ENCODE results near the gene PLXNA4.

Gene PLXNA4

GRCh38 chr7:132560825-132561529 is 15.3 kb downstream of the PLXNA4 start:
- Histone ChIP-seq H3K4me3 (ENCODE audit: low read depth in 1 of 2, low read length in 2 of 2) (no peak overlapping the region), H3K4me1 (ENCODE audit: insufficient read depth, low read length) (no peaks in the 10 kb centered on the region), H3K27ac (ENCODE audit: low read depth, low read length) (no peak overlapping the region), H3K9ac (ENCODE audit: low read length) (no peak overlapping the region), H3K27me3 (ENCODE audit: control insufficient read depth in 1 of 2, insufficient read depth in 2 of 2, low read length in 2 of 2) (no peaks in the 10 kb centered on the region), H3K36me3 (ENCODE audit: insufficient read depth, low read length) (no peaks in the 10 kb centered on the region), H3K9me3 (ENCODE audit: low read length) (no peaks in the 10 kb centered on the region)

GRCh38 chr7:132560105-132560504 is 16.2 kb downstream of the PLXNA4 start:
- no peak overlapping the region for H3K9ac ChIP-seq (ENCODE audit: low read length)
- no peaks in the 10 kb centered on the region for H3K4me1 ChIP-seq (ENCODE audit: insufficient read depth, low read length)
- no peaks in the 10 kb centered on the region for H3K9me3 ChIP-seq (ENCODE audit: low read length)
- no peaks in the 10 kb centered on the region for H3K36me3 ChIP-seq (ENCODE audit: insufficient read depth, low read length)
- no peak overlapping the region for H3K4me3 ChIP-seq (ENCODE audit: low read depth in 1 of 2, low read length in 2 of 2)
- no peak overlapping the region for H3K27ac ChIP-seq (ENCODE audit: low read depth, low read length)
- no peaks in the 10 kb centered on the region for H3K27me3 ChIP-seq (ENCODE audit: control insufficient read depth in 1 of 2, insufficient read depth in 2 of 2, low read length in 2 of 2)

- Histone ChIP-seq H3K27me3 (ENCODE audit: control insufficient read depth in 1 of 2, insufficient read depth in 2 of 2, low read length in 2 of 2) (no peaks in the 10 kb centered on the region), H3K36me3 (ENCODE audit: insufficient read depth, low read length) (no peaks in the 10 kb centered on the region), H3K9me3 (ENCODE audit: low read length) (no peaks in the 10 kb centered on the region)
Measured at GRCh38 chr7:132558815-132559214, 17.5 kb downstream of the PLXNA4 start.

GRCh38 chr7:132557489-132558044 is 18.7 kb downstream of the PLXNA4 start:
- H3K9me3 ChIP-seq (ENCODE audit: low read length) = no peaks in the 10 kb centered on the region
- H3K27ac ChIP-seq (ENCODE audit: low read depth, low read length) = no peak overlapping the region
- no peak overlapping the region for H3K4me3 ChIP-seq (ENCODE audit: low read depth in 1 of 2, low read length in 2 of 2)
- no peaks in the 10 kb centered on the region for H3K4me1 ChIP-seq (ENCODE audit: insufficient read depth, low read length)
- no peaks in the 10 kb centered on the region for H3K27me3 ChIP-seq (ENCODE audit: control insufficient read depth in 1 of 2, insufficient read depth in 2 of 2, low read length in 2 of 2)
- no peaks in the 10 kb centered on the region for H3K36me3 ChIP-seq (ENCODE audit: insufficient read depth, low read length)
- no peak overlapping the region for H3K9ac ChIP-seq (ENCODE audit: low read length)

More at GRCh38 chr7:132558815-132559214, 17.5 kb downstream of the PLXNA4 start:
- Histone ChIP-seq H3K9ac (ENCODE audit: low read length) (no peak overlapping the region), H3K4me3 (ENCODE audit: low read depth in 1 of 2, low read length in 2 of 2) (no peak overlapping the region), H3K27ac (ENCODE audit: low read depth, low read length) (no peak overlapping the region), H3K4me1 (ENCODE audit: insufficient read depth, low read length) (no peaks in the 10 kb centered on the region)

DNA sequence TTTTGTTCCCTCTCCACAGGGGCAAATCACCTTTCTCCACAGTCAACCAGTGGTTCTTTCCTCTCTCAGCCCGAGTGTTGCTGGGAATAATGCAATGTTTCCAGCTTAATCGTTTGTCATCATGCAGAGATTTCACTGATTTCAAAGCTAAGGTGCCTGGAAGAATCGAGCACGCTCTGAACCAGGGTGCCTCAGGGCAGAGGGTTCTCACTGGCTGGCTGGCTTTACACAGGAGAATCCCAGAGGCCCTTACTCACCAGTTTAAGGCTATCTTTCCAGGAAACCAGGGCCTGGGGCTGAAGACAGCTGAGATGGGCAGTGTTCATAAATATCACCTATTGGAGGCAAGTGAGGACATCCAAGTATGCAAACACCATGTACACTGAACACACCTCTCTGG is 21.8 kb downstream of the PLXNA4 start:
- H3K4me3 ChIP-seq (ENCODE audit: low read depth in 1 of 2, low read length in 2 of 2) = no peak overlapping the region
- H3K27me3 ChIP-seq (ENCODE audit: control insufficient read depth in 1 of 2, insufficient read depth in 2 of 2, low read length in 2 of 2) = no peaks in the 10 kb centered on the region
- peaks cover 14% of the 10 kb centered on the region for H3K9me3 ChIP-seq (ENCODE audit: low read length)
- no peak overlapping the region for H3K9ac ChIP-seq (ENCODE audit: low read length)
- H3K27ac ChIP-seq (ENCODE audit: low read depth, low read length) = no peak overlapping the region
- H3K36me3 ChIP-seq (ENCODE audit: insufficient read depth, low read length) = no peaks in the 10 kb centered on the region
- H3K4me1 ChIP-seq (ENCODE audit: insufficient read depth, low read length) = no peaks in the 10 kb centered on the region

- no peaks in the 10 kb centered on the region for H3K27me3 ChIP-seq (ENCODE audit: control insufficient read depth in 1 of 2, insufficient read depth in 2 of 2, low read length in 2 of 2)
- H3K36me3 ChIP-seq (ENCODE audit: insufficient read depth, low read length) = no peaks in the 10 kb centered on the region
- no peak overlapping the region for H3K9ac ChIP-seq (ENCODE audit: low read length)
- no peaks in the 10 kb centered on the region for H3K4me1 ChIP-seq (ENCODE audit: insufficient read depth, low read length)
- peaks cover 14% of the 10 kb centered on the region for H3K9me3 ChIP-seq (ENCODE audit: low read length)
- H3K4me3 ChIP-seq (ENCODE audit: low read depth in 1 of 2, low read length in 2 of 2) = no peak overlapping the region
- no peak overlapping the region for H3K27ac ChIP-seq (ENCODE audit: low read depth, low read length)
Measured at GRCh38 chr7:132553031-132553430, 23.2 kb downstream of the PLXNA4 start.

- no peaks in the 10 kb centered on the region for H3K4me1 ChIP-seq (ENCODE audit: insufficient read depth, low read length)
- H3K36me3 ChIP-seq (ENCODE audit: insufficient read depth, low read length) = no peaks in the 10 kb centered on the region
- H3K9ac ChIP-seq (ENCODE audit: low read length) = no peak overlapping the region
- H3K4me3 ChIP-seq (ENCODE audit: low read depth in 1 of 2, low read length in 2 of 2) = no peak overlapping the region
- no peaks in the 10 kb centered on the region for H3K27me3 ChIP-seq (ENCODE audit: control insufficient read depth in 1 of 2, insufficient read depth in 2 of 2, low read length in 2 of 2)
- H3K27ac ChIP-seq (ENCODE audit: low read depth, low read length) = no peak overlapping the region
- H3K9me3 ChIP-seq (ENCODE audit: low read length) = peaks cover 14% of the 10 kb centered on the region
Measured at GRCh38 chr7:132551886-132552285, 24.4 kb downstream of the PLXNA4 start.

DNA sequence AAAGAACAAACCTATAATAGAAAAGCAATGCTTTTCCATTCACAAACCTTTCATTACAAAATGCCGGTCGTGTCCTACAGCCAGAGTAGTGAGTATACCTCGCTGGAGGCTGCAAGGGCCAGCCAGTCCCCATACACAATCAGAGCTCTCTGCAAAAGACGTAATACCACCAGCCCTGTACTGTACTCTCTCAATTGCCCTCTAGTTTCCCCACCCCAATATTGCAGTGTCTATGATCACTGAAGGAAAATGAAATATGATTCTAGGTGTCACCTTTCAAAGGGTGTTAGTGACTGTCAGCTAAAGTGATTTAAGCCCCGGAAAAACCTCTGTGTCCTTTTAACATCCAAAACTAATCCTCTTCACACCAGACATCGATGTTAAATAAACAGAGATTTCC is 24.8 kb downstream of the PLXNA4 start:
- no peak overlapping the region for H3K9ac ChIP-seq (ENCODE audit: low read length)
- no peak overlapping the region for H3K4me3 ChIP-seq (ENCODE audit: low read depth in 1 of 2, low read length in 2 of 2)
- H3K27ac ChIP-seq (ENCODE audit: low read depth, low read length) = no peak overlapping the region
- H3K9me3 ChIP-seq (ENCODE audit: low read length) = peaks cover 14% of the 10 kb centered on the region
- no peaks in the 10 kb centered on the region for H3K36me3 ChIP-seq (ENCODE audit: insufficient read depth, low read length)
- no peaks in the 10 kb centered on the region for H3K27me3 ChIP-seq (ENCODE audit: control insufficient read depth in 1 of 2, insufficient read depth in 2 of 2, low read length in 2 of 2)
- H3K4me1 ChIP-seq (ENCODE audit: insufficient read depth, low read length) = no peaks in the 10 kb centered on the region

- Histone ChIP-seq H3K27me3 (ENCODE audit: control insufficient read depth in 1 of 2, insufficient read depth in 2 of 2, low read length in 2 of 2) (no peaks in the 10 kb centered on the region), H3K36me3 (ENCODE audit: insufficient read depth, low read length) (no peaks in the 10 kb centered on the region), H3K27ac (ENCODE audit: low read depth, low read length) (no peak overlapping the region), H3K9me3 (ENCODE audit: low read length) (peaks cover 14% of the 10 kb centered on the region), H3K9ac (ENCODE audit: low read length) (no peak overlapping the region), H3K4me1 (ENCODE audit: insufficient read depth, low read length) (no peaks in the 10 kb centered on the region), H3K4me3 (ENCODE audit: low read depth in 1 of 2, low read length in 2 of 2) (no peak overlapping the region)
Measured at GRCh38 chr7:132548489-132549078, 27.7 kb downstream of the PLXNA4 start.

DNA sequence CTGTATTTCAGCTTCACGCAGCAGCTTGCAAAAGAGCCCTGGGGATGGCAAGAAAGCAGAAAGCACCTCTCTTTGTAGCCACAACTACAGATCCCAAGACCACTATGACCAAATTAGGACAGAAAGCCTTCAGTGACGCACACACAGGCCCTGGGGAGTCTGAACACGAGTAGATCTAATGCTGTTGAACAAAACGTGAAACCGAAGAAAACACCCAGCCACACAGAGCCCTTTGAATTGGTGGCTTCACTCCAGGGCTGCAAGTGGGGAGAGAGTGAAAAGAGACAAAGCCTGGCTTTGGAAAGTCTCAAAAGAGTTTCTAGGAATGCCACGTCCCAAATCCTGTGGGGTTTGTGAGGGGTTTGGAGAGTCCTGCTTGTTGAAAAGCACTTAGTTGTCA is 28.4 kb downstream of the PLXNA4 start:
- Histone ChIP-seq H3K27ac (ENCODE audit: low read depth, low read length) (no peak overlapping the region), H3K4me3 (ENCODE audit: low read depth in 1 of 2, low read length in 2 of 2) (no peak overlapping the region), H3K4me1 (ENCODE audit: insufficient read depth, low read length) (no peaks in the 10 kb centered on the region), H3K27me3 (ENCODE audit: control insufficient read depth in 1 of 2, insufficient read depth in 2 of 2, low read length in 2 of 2) (no peaks in the 10 kb centered on the region), H3K9me3 (ENCODE audit: low read length) (peaks cover 14% of the 10 kb centered on the region), H3K36me3 (ENCODE audit: insufficient read depth, low read length) (no peaks in the 10 kb centered on the region), H3K9ac (ENCODE audit: low read length) (no peak overlapping the region)

GRCh38 chr7:132546366-132547127 is 29.7 kb downstream of the PLXNA4 start:
- Histone ChIP-seq H3K36me3 (ENCODE audit: insufficient read depth, low read length) (no peaks in the 10 kb centered on the region), H3K9ac (ENCODE audit: low read length) (no peak overlapping the region), H3K4me1 (ENCODE audit: insufficient read depth, low read length) (peaks cover 3% of the 10 kb centered on the region), H3K27me3 (ENCODE audit: control insufficient read depth in 1 of 2, insufficient read depth in 2 of 2, low read length in 2 of 2) (no peaks in the 10 kb centered on the region), H3K9me3 (ENCODE audit: low read length) (peaks cover 10% of the 10 kb centered on the region), H3K4me3 (ENCODE audit: low read depth in 1 of 2, low read length in 2 of 2) (no peak overlapping the region), H3K27ac (ENCODE audit: low read depth, low read length) (no peak overlapping the region)

Measured in muscle layer of colon (tissue), 2 donors.